Astrocyte (in vitro differentiated cells and primary cell): ENCODE data around the gene PIGX. TPM values are rescaled to one million over a fixed set of nuclear protein-coding genes. Genes with fewer than 3 reads are reported as not detected.

ENCODE experiments used
- DNase-seq: peaks from one replicate; pipeline ENCODE4 v3.0.0-alpha.2; 2010; ENCODE audit warnings: low read depth
- FAIRE-seq: peaks from 2 replicates; lab custom pipeline; 2011; peaks lifted over from hg19 to GRCh38; lab: Jason Lieb, UNC
- H2AFZ ChIP-seq: 2 replicates; pipeline ENCODE4 v1.6.0; 2012; ENCODE audit warnings: low read depth, low read length, inconsistent platforms
- H3K27ac ChIP-seq: 2 replicates; pipeline ENCODE4 v1.5.1; 2011; ENCODE audit warnings: low read depth, low read length, inconsistent platforms
- H3K27me3 ChIP-seq: 2 replicates; pipeline ENCODE4 v1.6.0; 2011; ENCODE audit warnings: low read length, inconsistent platforms; ENCODE audit not compliant: insufficient read depth
- H3K36me3 ChIP-seq: 2 replicates; pipeline ENCODE4 v1.5.1; 2011; ENCODE audit warnings: low read length, inconsistent platforms; ENCODE audit not compliant: insufficient read depth
- H3K4me1 ChIP-seq: 2 replicates; pipeline ENCODE4 v1.5.1; 2011; ENCODE audit warnings: low read length, inconsistent platforms; ENCODE audit not compliant: insufficient read depth
- H3K4me2 ChIP-seq: 2 replicates; pipeline ENCODE4 v1.6.0; 2012; ENCODE audit warnings: low read length, inconsistent platforms
- H3K4me3 ChIP-seq: 2 replicates; pipeline ENCODE4 v1.5.1; 2011; ENCODE audit warnings: low read depth, mild to moderate bottlenecking, low read length, inconsistent platforms; ENCODE audit not compliant: insufficient read depth
- H3K79me2 ChIP-seq: 2 replicates; pipeline ENCODE4 v1.6.0; 2012; ENCODE audit warnings: mild to moderate bottlenecking, low read length, inconsistent platforms; ENCODE audit not compliant: insufficient read depth
- H3K9ac ChIP-seq: 2 replicates; pipeline ENCODE4 v1.6.0; 2012; ENCODE audit warnings: mild to moderate bottlenecking, low read length, inconsistent platforms
- H3K9me3 ChIP-seq: 2 replicates; pipeline ENCODE4 v1.5.1; 2012; ENCODE audit warnings: low read depth, mild to moderate bottlenecking, low read length, inconsistent platforms; ENCODE audit not compliant: insufficient read depth
- H4K20me1 ChIP-seq: 2 replicates; pipeline ENCODE4 v1.6.0; 2012; ENCODE audit warnings: low read length, inconsistent platforms; ENCODE audit not compliant: insufficient read depth
- H3K27ac Mint-ChIP-seq: one replicate; pipeline ENCODE4 v1.8.0; 2021; ENCODE audit warnings: mild to moderate bottlenecking, mixed read lengths; ENCODE audit not compliant: unreplicated experiment
- H3K27me3 Mint-ChIP-seq: one replicate; pipeline ENCODE4 v1.8.0; 2021; ENCODE audit warnings: low read depth, mixed read lengths; ENCODE audit not compliant: unreplicated experiment
- H3K36me3 Mint-ChIP-seq: one replicate; pipeline ENCODE4 v1.8.0; 2021; ENCODE audit warnings: low read depth, mixed read lengths; ENCODE audit not compliant: unreplicated experiment
- H3K4me1 Mint-ChIP-seq: one replicate; pipeline ENCODE4 v1.8.0; 2021; ENCODE audit warnings: low read depth, mixed read lengths; ENCODE audit not compliant: unreplicated experiment
- H3K4me3 Mint-ChIP-seq: one replicate; pipeline ENCODE4 v1.8.0; 2021; ENCODE audit warnings: mild to moderate bottlenecking, moderate library complexity, mixed read lengths; ENCODE audit not compliant: unreplicated experiment
- H3K9me3 Mint-ChIP-seq: one replicate; pipeline ENCODE4 v1.8.0; 2021; ENCODE audit warnings: mild to moderate bottlenecking, mixed read lengths; ENCODE audit not compliant: unreplicated experiment
- EZH2 ChIP-seq: IDR thresholded peaks from 2 replicates; pipeline ENCODE4 v1.6.1; 2012; ENCODE audit warnings: mild to moderate bottlenecking, low read length, inconsistent platforms; ENCODE audit not compliant: insufficient read depth
- total RNA-seq: library from RNA; stranded (reverse); gene quantifications from 2 replicates; pipeline ENCODE4 v1.2.1, GENCODE V29; 2021
- TF ChIP-seq, protein P1 (sequence below): IDR thresholded peaks from 2 replicates; pipeline ENCODE4 v1.5.1; 2011; ENCODE audit warnings: low read depth, mild to moderate bottlenecking, inconsistent platforms, low read length, moderate library complexity; ENCODE audit not compliant: insufficient read depth

Gene PIGX
- total RNA-seq, 1 donor from 2014 or later = 13.9 TPM

- Histone ChIP-seq H3K27ac (no peak overlapping the region), H3K27me3 (no peaks in the 10 kb centered on the region), H3K4me2 (no peak overlapping the region), H3K79me2 (peaks cover 97% of the 10 kb centered on the region), H2AFZ (no peak overlapping the region), H3K36me3 (peaks cover 6% of the 10 kb centered on the region), H3K4me1 (no peaks in the 10 kb centered on the region), H3K9ac (no peak overlapping the region), H4K20me1 (peaks cover 74% of the 10 kb centered on the region), H3K9me3 (peaks cover 5% of the 10 kb centered on the region), H3K4me3 (no peak overlapping the region)
- H3K27me3 Mint-ChIP-seq = no peaks in the 10 kb centered on the region
- TF ChIP-seq EZH2 = no peak
- TF ChIP-seq, protein P1, sequence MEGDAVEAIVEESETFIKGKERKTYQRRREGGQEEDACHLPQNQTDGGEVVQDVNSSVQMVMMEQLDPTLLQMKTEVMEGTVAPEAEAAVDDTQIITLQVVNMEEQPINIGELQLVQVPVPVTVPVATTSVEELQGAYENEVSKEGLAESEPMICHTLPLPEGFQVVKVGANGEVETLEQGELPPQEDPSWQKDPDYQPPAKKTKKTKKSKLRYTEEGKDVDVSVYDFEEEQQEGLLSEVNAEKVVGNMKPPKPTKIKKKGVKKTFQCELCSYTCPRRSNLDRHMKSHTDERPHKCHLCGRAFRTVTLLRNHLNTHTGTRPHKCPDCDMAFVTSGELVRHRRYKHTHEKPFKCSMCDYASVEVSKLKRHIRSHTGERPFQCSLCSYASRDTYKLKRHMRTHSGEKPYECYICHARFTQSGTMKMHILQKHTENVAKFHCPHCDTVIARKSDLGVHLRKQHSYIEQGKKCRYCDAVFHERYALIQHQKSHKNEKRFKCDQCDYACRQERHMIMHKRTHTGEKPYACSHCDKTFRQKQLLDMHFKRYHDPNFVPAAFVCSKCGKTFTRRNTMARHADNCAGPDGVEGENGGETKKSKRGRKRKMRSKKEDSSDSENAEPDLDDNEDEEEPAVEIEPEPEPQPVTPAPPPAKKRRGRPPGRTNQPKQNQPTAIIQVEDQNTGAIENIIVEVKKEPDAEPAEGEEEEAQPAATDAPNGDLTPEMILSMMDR = no peak
- H3K36me3 Mint-ChIP-seq = peaks cover 14% of the 10 kb centered on the region
- FAIRE-seq (no peak), DNase-seq (no peak)
- peaks cover 25% of the 10 kb centered on the region for H3K4me1 Mint-ChIP-seq
- no peak overlapping the region for H3K27ac Mint-ChIP-seq
- H3K9me3 Mint-ChIP-seq = peaks cover 13% of the 10 kb centered on the region
- no peak overlapping the region for H3K4me3 Mint-ChIP-seq
Observed at GRCh38 chr3:196753201-196753600, 41.0 kb downstream of the PIGX start.

DNA sequence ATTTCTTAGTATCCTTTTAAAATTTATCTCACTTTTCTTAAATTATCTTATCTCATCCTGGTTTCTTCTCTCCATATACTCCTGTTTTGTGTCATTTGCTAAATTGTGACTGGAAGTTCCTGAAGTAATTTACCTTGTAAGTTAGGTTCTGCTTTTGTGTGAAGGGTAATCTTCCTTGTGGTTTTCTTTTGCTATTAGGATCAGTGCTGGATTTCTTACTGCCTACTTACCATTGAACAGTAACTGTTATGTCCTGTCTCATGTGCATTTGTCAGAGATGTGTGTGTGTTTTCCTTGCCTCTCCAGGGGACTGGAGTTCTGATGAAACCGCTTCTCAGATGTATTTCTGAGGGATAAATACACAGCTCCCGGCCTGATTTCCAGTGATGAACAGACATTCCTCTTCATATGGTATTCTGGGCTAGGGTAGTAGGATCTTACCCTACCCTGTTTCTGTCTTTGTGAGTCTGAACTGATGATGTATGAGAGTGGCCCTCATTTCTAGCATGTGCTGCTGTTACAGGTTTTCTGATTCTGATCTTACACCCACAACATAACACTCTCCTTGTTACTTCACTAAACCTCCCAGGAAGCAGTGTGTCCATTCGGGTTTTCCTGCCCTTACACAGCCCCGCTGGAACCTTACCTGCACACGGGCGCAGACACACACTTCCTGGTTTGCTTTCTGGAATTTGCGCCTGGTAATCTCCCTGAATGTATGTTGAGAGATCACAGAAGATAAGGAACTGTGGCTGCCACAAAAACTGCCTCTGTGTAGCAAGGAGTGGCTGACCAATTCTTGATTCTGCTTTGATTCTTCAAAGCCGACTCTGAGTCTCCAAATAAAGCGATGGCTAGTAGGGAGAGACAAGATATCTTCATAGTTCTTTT, 42.2 kb downstream of the PIGX start:
- no peak overlapping the region for H3K9ac ChIP-seq
- no peak overlapping the region for H2AFZ ChIP-seq
- H3K4me1 ChIP-seq = no peaks in the 10 kb centered on the region
- H3K4me2 ChIP-seq = no peak overlapping the region
- H3K27me3 Mint-ChIP-seq = no peaks in the 10 kb centered on the region
- H3K27me3 ChIP-seq = no peaks in the 10 kb centered on the region
- H3K4me3 ChIP-seq = no peak overlapping the region
- no peak overlapping the region for H3K4me3 Mint-ChIP-seq
- peaks cover 5% of the 10 kb centered on the region for H3K9me3 ChIP-seq
- peaks cover 71% of the 10 kb centered on the region for H4K20me1 ChIP-seq
- no peak overlapping the region for H3K27ac ChIP-seq
- peaks cover 27% of the 10 kb centered on the region for H3K4me1 Mint-ChIP-seq
- no peak for FAIRE-seq
- peaks cover 12% of the 10 kb centered on the region for H3K9me3 Mint-ChIP-seq
- H3K36me3 Mint-ChIP-seq = peaks cover 14% of the 10 kb centered on the region
- no peak for DNase-seq
- peaks cover 4% of the 10 kb centered on the region for H3K36me3 ChIP-seq
- H3K79me2 ChIP-seq = peaks cover 97% of the 10 kb centered on the region
- TF ChIP-seq EZH2 = no peak
- TF ChIP-seq, protein P1 = no peak
- H3K27ac Mint-ChIP-seq = peak overlapping the region; percentile 73

GRCh38 chr3:196756732-196757131, 44.6 kb downstream of the PIGX start:
- Histone ChIP-seq H3K4me3 (no peak overlapping the region), H3K27me3 (no peaks in the 10 kb centered on the region), H3K27ac (no peak overlapping the region), H3K9ac (no peak overlapping the region), H3K79me2 (peaks cover 91% of the 10 kb centered on the region), H3K36me3 (peaks cover 4% of the 10 kb centered on the region), H2AFZ (no peak overlapping the region), H3K4me1 (no peaks in the 10 kb centered on the region), H3K4me2 (no peak overlapping the region), H3K9me3 (peaks cover 5% of the 10 kb centered on the region), H4K20me1 (peaks cover 69% of the 10 kb centered on the region)
- Mint-ChIP-seq H3K4me1 (peaks cover 23% of the 10 kb centered on the region), H3K4me3 (no peak overlapping the region), H3K9me3 (peaks cover 12% of the 10 kb centered on the region), H3K27ac (no peak overlapping the region), H3K36me3 (peaks cover 14% of the 10 kb centered on the region), H3K27me3 (no peaks in the 10 kb centered on the region)
- TF ChIP-seq EZH2 = no peak
- TF ChIP-seq, protein P1 = no peak
- FAIRE-seq = no peak
- no peak for DNase-seq
